SK-N-SH (cell line): Measurements from ENCODE around the gene DHX15. TPM values are rescaled to one million over a fixed set of nuclear protein-coding genes. Genes with fewer than 3 reads are reported as not detected.

ENCODE experiments used
- CTCF ChIA-PET: fragments of 300-600, 350-600 bp; formaldehyde crosslinking; extraction: SDS; loops from one replicate; lab custom pipeline; 2021; lab: Yijun Ruan, JAX
- POLR2A ChIA-PET: fragments of 350-600 bp; sonication (Branson Sonifier 250); formaldehyde crosslinking; extraction: SDS; loops from one replicate; lab custom pipeline; 2020; ENCODE audit warnings: antibody characterized with exemption, inconsistent platforms; lab: Yijun Ruan, JAX
- DNase-seq: peaks from one replicate; pipeline ENCODE4 v3.0.0; 2012
- H2AFZ ChIP-seq: fragments of 200-600 bp; sonication (generic); 2 replicates; pipeline ENCODE4 v1.8.1; 2016; ENCODE audit warnings: antibody characterized with exemption, mild to moderate bottlenecking, low read depth
- H3F3A ChIP-seq: fragments of 200-600 bp; sonication (generic); replicated peaks from 2 replicates; pipeline ENCODE3; 2016; ENCODE audit warnings: antibody characterized with exemption, mild to moderate bottlenecking; ENCODE audit not compliant: insufficient read depth
- H3K27ac ChIP-seq, 2 experiments: fragments of 200-500 bp in 1 of 2; fragments of 200-600 bp in 1 of 2; sonication (Bioruptor generic) in 1 of 2; sonication (generic), shearing (Covaris generic) in 1 of 2; 2 replicates each; pipeline versions ENCODE4 v1.5.1 to v1.6.1; 2014 to 2016; ENCODE audit warnings: low read depth in 2 of 2, inconsistent platforms in 1 of 2, low read length in 1 of 2, mild to moderate bottlenecking in 1 of 2, mixed read lengths in 1 of 2
- H3K27me3 ChIP-seq: fragments of 200-600 bp; sonication (generic), shearing (Covaris generic); 2 replicates; pipeline ENCODE4 v1.6.1; 2016; ENCODE audit warnings: mixed run types; ENCODE audit not compliant: insufficient read depth
- H3K36me3 ChIP-seq, 2 experiments: fragments of 200-500 bp in 1 of 2; fragments of 200-600 bp in 1 of 2; sonication (Bioruptor generic) in 1 of 2; sonication (generic) in 1 of 2; replicated peaks in 1 of 2; 2 replicates each; pipeline versions ENCODE3 to v1.5.1; 2014 to 2016; ENCODE audit warnings: low read length in 1 of 2, mild to moderate bottlenecking in 1 of 2; ENCODE audit not compliant: insufficient read depth in 2 of 2, control insufficient read depth in 1 of 2
- H3K4me1 ChIP-seq, 2 experiments: fragments of 200-500 bp in 1 of 2; fragments of 200-600 bp in 1 of 2; sonication (Bioruptor generic) in 1 of 2; sonication (generic), shearing (Covaris generic) in 1 of 2; 2 replicates each; pipeline versions ENCODE4 v1.5.1 to v1.6.1; 2014 to 2016; ENCODE audit warnings: low read depth in 1 of 2, low read length in 1 of 2, mixed run types in 1 of 2; ENCODE audit not compliant: insufficient read depth in 2 of 2, control insufficient read depth in 1 of 2
- H3K4me2 ChIP-seq: fragments of 200-600 bp; sonication (generic), shearing (Covaris generic); 2 replicates; pipeline ENCODE4 v1.6.1; 2017; ENCODE audit warnings: mixed run types
- H3K4me3 ChIP-seq, 2 experiments: fragments of 200-500 bp in 1 of 2; fragments of 200-600 bp in 1 of 2; sonication (Bioruptor generic) in 1 of 2; sonication (generic), shearing (Covaris generic) in 1 of 2; 2 replicates each; pipeline versions ENCODE4 v1.5.1 to v1.8.1; 2014 to 2016; ENCODE audit warnings: low read depth in 2 of 2, inconsistent platforms in 1 of 2, low read length in 1 of 2, mild to moderate bottlenecking in 1 of 2, mixed read lengths in 1 of 2, moderate library complexity in 1 of 2
- H3K79me2 ChIP-seq: fragments of 200-600 bp; sonication (generic); 2 replicates; pipeline ENCODE4 v1.8.1; 2017; ENCODE audit warnings: mild to moderate bottlenecking; ENCODE audit not compliant: insufficient read depth
- H3K9ac ChIP-seq: fragments of 200-600 bp; sonication (generic); 2 replicates; pipeline ENCODE4 v1.6.1; 2017; ENCODE audit warnings: mixed run types
- H3K9me2 ChIP-seq: fragments of 200-600 bp; sonication (generic); 2 replicates; pipeline ENCODE4 v1.6.1; 2017; ENCODE audit warnings: mixed run types
- H3K9me3 ChIP-seq: fragments of 200-600 bp; sonication (generic); 2 replicates; pipeline ENCODE4 v1.6.1; 2017; ENCODE audit warnings: mixed run types, mild to moderate bottlenecking, moderate library complexity
- H4K20me1 ChIP-seq: fragments of 200-600 bp; sonication (generic); 2 replicates; pipeline ENCODE4 v1.6.1; 2017; ENCODE audit warnings: mild to moderate bottlenecking, mixed run types; ENCODE audit not compliant: insufficient read depth
- ELF1 ChIP-seq: IDR thresholded peaks from 2 replicates; pipeline ENCODE4 v1.4.0; 2012
- EP300 ChIP-seq, 2 experiments: IDR thresholded peaks; 2 replicates each; pipeline versions ENCODE4 v1.4.0 to v1.6.1; 2012; ENCODE audit warnings: borderline replicate concordance in 1 of 2, low read depth in 1 of 2, low read length in 1 of 2
- EZH2phosphoT487 ChIP-seq: fragments of 200-600 bp; sonication (generic); IDR thresholded peaks from 2 replicates; pipeline ENCODE4 v1.6.1; 2017; ENCODE audit warnings: low read depth, mixed run types, mild to moderate bottlenecking, antibody characterized with exemption, moderate library complexity, borderline replicate concordance
- FOXM1 ChIP-seq: IDR thresholded peaks from 2 replicates; pipeline ENCODE4 v1.4.0; 2012; ENCODE audit warnings: low read depth, mild to moderate bottlenecking
- JUND ChIP-seq: IDR thresholded peaks from 2 replicates; pipeline ENCODE4 v1.4.0; 2012
- MXI1 ChIP-seq: IDR thresholded peaks from 2 replicates; pipeline ENCODE4 v1.6.1; 2012; ENCODE audit warnings: mild to moderate bottlenecking, low read depth, low read length, improper control_type of control experiment
- POLR2AphosphoS5 ChIP-seq: IDR thresholded peaks from 2 replicates; pipeline ENCODE4 v1.6.1; 2012; ENCODE audit warnings: low read depth, low read length
- RCOR1 ChIP-seq: fragments of 150-350 bp; IDR thresholded peaks from 2 replicates; pipeline ENCODE4 v1.6.1; 2017; ENCODE audit warnings: antibody characterized with exemption, low read length
- REST ChIP-seq: IDR thresholded peaks from 2 replicates; pipeline ENCODE4 v1.6.1; 2012; ENCODE audit warnings: mild to moderate bottlenecking, low read depth, low read length, moderate library complexity
- RXRA ChIP-seq: IDR thresholded peaks from 2 replicates; pipeline ENCODE4 v1.4.0; 2012; ENCODE audit warnings: low read depth, mild to moderate bottlenecking, borderline replicate concordance
- TAF1 ChIP-seq: IDR thresholded peaks from 2 replicates; pipeline ENCODE4 v1.6.1; 2012; ENCODE audit warnings: low read depth, mild to moderate bottlenecking, low read length, moderate library complexity, borderline replicate concordance
- TCF12 ChIP-seq: IDR thresholded peaks from 2 replicates; pipeline ENCODE4 v1.4.0; 2012
- USF2 ChIP-seq: fragments of 150-350 bp; IDR thresholded peaks from 2 replicates; pipeline ENCODE4 v1.6.1; 2017; ENCODE audit warnings: antibody characterized with exemption, low read length, low read depth, borderline replicate concordance
- YY1 ChIP-seq: IDR thresholded peaks from 2 replicates; pipeline ENCODE4 v1.4.0; 2012; ENCODE audit warnings: low read depth, mild to moderate bottlenecking
- WGBS: methylation state at CpG from one replicate; pipeline ENCODE4 v1.1.6; 2017; ENCODE audit warnings: low lambda C conversion rate; 5-methylcytosine and 5-hydroxymethylcytosine counted together
- polyA plus RNA-seq, 3 experiments: library from polyadenylated mRNA; depleted of rRNA; stranded (reverse); fragments of >200 nt; gene quantifications; 2 replicates each; pipeline ENCODE4 v1.2.3, GENCODE V29; 2012
- TF ChIP-seq, protein P1 (sequence below): IDR thresholded peaks from 2 replicates; pipeline ENCODE4 v1.4.0; 2012; ENCODE audit warnings: low read depth, borderline replicate concordance
- TF ChIP-seq, protein P2 (sequence below): IDR thresholded peaks from 2 replicates; pipeline ENCODE4 v1.4.0; 2012; ENCODE audit warnings: low read depth
- TF ChIP-seq, protein P3 (sequence below): fragments of 150-350 bp; IDR thresholded peaks from 2 replicates; pipeline ENCODE4 v1.6.1; 2016; ENCODE audit warnings: mild to moderate bottlenecking, low read depth, low read length

Gene DHX15
- polyA plus RNA-seq, 1 of the 3 experiments (the other 2 are of a cell fraction) = 63.3 TPM

DNA sequence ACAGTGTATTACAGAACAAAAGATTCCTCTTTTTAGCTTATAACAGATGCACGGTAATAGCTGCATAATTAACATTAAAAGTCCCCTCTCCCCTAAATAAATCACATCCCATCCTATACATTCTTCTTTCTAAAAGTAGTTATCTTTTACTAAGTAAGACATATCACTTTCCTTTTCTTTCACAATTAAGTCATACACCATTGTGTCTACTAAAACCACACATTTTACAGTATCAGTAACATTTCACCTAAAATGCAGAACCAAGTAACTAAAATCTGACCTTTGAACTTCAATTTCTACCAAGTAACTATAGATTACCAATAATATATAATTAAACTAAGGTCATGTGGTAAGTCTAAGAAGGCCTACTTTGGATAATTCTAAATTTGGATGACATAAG is 14.2 kb downstream of the DHX15 start:
- peaks cover 13% of the 10 kb centered on the region for H3F3A ChIP-seq
- CTCF ChIA-PET = no interaction called here
- peaks cover 2 to 4% of the 10 kb centered on the region in 2 experiments; a peak in 2 of 4 replicates for H3K4me1 ChIP-seq
- 76% methylated on average over 1 of the region's 1 CpG for WGBS
- H3K9me2 ChIP-seq = no peaks in the 10 kb centered on the region
- TF ChIP-seq EZH2phosphoT487 (no peak), RCOR1 (no peak), TCF12 (no peak), USF2 (no peak), YY1 (no peak)
- TF ChIP-seq, protein P1, sequence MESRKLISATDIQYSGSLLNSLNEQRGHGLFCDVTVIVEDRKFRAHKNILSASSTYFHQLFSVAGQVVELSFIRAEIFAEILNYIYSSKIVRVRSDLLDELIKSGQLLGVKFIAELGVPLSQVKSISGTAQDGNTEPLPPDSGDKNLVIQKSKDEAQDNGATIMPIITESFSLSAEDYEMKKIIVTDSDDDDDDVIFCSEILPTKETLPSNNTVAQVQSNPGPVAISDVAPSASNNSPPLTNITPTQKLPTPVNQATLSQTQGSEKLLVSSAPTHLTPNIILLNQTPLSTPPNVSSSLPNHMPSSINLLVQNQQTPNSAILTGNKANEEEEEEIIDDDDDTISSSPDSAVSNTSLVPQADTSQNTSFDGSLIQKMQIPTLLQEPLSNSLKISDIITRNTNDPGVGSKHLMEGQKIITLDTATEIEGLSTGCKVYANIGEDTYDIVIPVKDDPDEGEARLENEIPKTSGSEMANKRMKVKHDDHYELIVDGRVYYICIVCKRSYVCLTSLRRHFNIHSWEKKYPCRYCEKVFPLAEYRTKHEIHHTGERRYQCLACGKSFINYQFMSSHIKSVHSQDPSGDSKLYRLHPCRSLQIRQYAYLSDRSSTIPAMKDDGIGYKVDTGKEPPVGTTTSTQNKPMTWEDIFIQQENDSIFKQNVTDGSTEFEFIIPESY = no peak
- no peak overlapping the region for H3K4me3 ChIP-seq
- H3K36me3 ChIP-seq = peaks cover 57 to 85% of the 10 kb centered on the region in 2 experiments
- peaks cover 100% of the 10 kb centered on the region for H3K79me2 ChIP-seq
- no peak overlapping the region for H3K9ac ChIP-seq
- H3K27me3 ChIP-seq = no peaks in the 10 kb centered on the region
- POLR2A ChIA-PET = no interaction called here
- peaks cover 100% of the 10 kb centered on the region for H4K20me1 ChIP-seq
- DNase-seq = no peak
- H3K9me3 ChIP-seq = no peaks in the 10 kb centered on the region
- H2AFZ ChIP-seq = no peak overlapping the region
- H3K27ac ChIP-seq = no peak overlapping the region
- no peak overlapping the region for H3K4me2 ChIP-seq

DNA sequence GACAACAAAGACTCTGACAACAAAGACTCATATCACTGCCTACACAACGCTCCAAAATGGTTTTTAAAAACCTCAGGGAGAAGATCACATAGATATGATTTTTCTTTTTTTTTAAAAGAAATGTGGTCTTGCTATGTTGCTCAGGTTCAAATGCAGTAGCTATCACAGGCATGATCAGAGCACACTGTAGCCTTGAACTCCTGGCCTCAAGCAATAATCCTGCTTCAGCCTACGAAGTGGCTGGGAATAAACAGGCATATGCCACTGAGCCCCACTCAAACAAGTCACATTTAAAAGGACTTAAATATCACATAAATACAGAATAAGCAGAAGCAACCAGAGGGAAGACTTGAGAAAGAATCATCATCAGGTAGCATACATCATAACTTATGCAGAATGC is 14.7 kb downstream of the DHX15 start:
- no peak for TF ChIP-seq TAF1
- TF ChIP-seq ELF1 = no peak
- no peak for TF ChIP-seq MXI1
- TF ChIP-seq EZH2phosphoT487 = no peak
- no peak for TF ChIP-seq EP300 (IDR thresholded peaks at IDR 0.05; ENCODE audit: borderline replicate concordance in 1 of 2, low read depth in 1 of 2, low read length in 1 of 2)
- TF ChIP-seq FOXM1 = no peak
- no peak for TF ChIP-seq POLR2AphosphoS5
- TF ChIP-seq REST = no peak
- TF ChIP-seq TCF12 = no peak
- no peak for TF ChIP-seq JUND
- TF ChIP-seq, protein P2, sequence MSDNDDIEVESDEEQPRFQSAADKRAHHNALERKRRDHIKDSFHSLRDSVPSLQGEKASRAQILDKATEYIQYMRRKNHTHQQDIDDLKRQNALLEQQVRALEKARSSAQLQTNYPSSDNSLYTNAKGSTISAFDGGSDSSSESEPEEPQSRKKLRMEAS = no peak
- TF ChIP-seq, protein P3, sequence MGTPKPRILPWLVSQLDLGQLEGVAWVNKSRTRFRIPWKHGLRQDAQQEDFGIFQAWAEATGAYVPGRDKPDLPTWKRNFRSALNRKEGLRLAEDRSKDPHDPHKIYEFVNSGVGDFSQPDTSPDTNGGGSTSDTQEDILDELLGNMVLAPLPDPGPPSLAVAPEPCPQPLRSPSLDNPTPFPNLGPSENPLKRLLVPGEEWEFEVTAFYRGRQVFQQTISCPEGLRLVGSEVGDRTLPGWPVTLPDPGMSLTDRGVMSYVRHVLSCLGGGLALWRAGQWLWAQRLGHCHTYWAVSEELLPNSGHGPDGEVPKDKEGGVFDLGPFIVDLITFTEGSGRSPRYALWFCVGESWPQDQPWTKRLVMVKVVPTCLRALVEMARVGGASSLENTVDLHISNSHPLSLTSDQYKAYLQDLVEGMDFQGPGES = no peak
- TF ChIP-seq RCOR1 = no peak
- no peak for TF ChIP-seq RXRA
- H3K4me1 ChIP-seq = peaks cover 2 to 4% of the 10 kb centered on the region in 2 experiments; a peak in 3 of 4 replicates
- no peak overlapping the region for H3K4me2 ChIP-seq
- no peak for DNase-seq
- H2AFZ ChIP-seq = no peak overlapping the region
- CTCF ChIA-PET = no interaction called here
- no peaks in the 10 kb centered on the region for H3K27me3 ChIP-seq
- peaks cover 13% of the 10 kb centered on the region for H3F3A ChIP-seq
- H3K9ac ChIP-seq = no peak overlapping the region
- POLR2A ChIA-PET = no interaction called here
- H3K4me3 ChIP-seq = no peak overlapping the region
- peaks cover 57 to 80% of the 10 kb centered on the region in 2 experiments for H3K36me3 ChIP-seq
- peaks cover 100% of the 10 kb centered on the region for H3K79me2 ChIP-seq
- H3K9me2 ChIP-seq = no peaks in the 10 kb centered on the region
- 83% methylated on average over 2 of the region's 2 CpGs for WGBS
- no peaks in the 10 kb centered on the region for H3K9me3 ChIP-seq
- H3K27ac ChIP-seq = no peak overlapping the region
- peaks cover 100% of the 10 kb centered on the region for H4K20me1 ChIP-seq
